Heart right ventricle (tissue), 16 donors: ENCODE results near the gene DHRS13. TPM values are rescaled to one million over a fixed set of nuclear protein-coding genes. Genes with fewer than 3 reads are reported as not detected.

ENCODE experiments used
- ATAC-seq, 8 donors: fragments of 200-7000 bp; cut with Tn5 transposase; one replicate each; pipeline ENCODE4 v1.9.1; 2020; ENCODE audit warnings: mild to moderate bottlenecking in 8 of 8, moderate library complexity in 8 of 8, moderate number of reproducible peaks in 1 of 8
- DNase-seq, 2 donors: peaks; one replicate each; pipeline ENCODE4 v3.0.0-alpha.2; 2020
- H3K27ac ChIP-seq, 10 donors: fragments of 200-600 bp; sonication (generic) in 2 of 10; one replicate each; pipeline versions ENCODE4 v1.5.0 to v1.8.0; 2020 to 2022; ENCODE audit warnings: mild to moderate bottlenecking in 3 of 10
- H3K27me3 ChIP-seq, 7 donors: fragments of 200-600 bp; one replicate each; pipeline ENCODE4 v1.8.0; 2021 to 2022; ENCODE audit warnings: mild to moderate bottlenecking in 2 of 7
- H3K36me3 ChIP-seq, 9 donors: fragments of 200-600 bp; sonication (generic) in 1 of 9; one replicate each; pipeline versions ENCODE4 v1.5.0 to v1.8.0; 2020 to 2022; ENCODE audit warnings: mild to moderate bottlenecking in 2 of 9
- H3K4me1 ChIP-seq, 9 donors: fragments of 200-600 bp; sonication (generic) in 1 of 9; one replicate each; pipeline versions ENCODE4 v1.5.0 to v1.8.0; 2020 to 2022; ENCODE audit warnings: mild to moderate bottlenecking in 4 of 9
- H3K4me3 ChIP-seq, 10 donors: fragments of 200-600 bp; sonication (generic) in 2 of 10; one replicate each; pipeline versions ENCODE4 v1.5.0 to v1.8.0; 2020 to 2022; ENCODE audit warnings: mild to moderate bottlenecking in 7 of 10, moderate library complexity in 2 of 10
- H3K9me3 ChIP-seq, 11 donors: fragments of 200-600 bp in 10 of 11; sonication (generic) in 2 of 11; one replicate each; pipeline versions ENCODE4 v1.5.0 to v1.8.0; 2013 to 2022; ENCODE audit warnings: mild to moderate bottlenecking in 2 of 11, control low read depth in 1 of 11, moderate library complexity in 1 of 11
- CTCF ChIP-seq, 9 donors: fragments of 200-600 bp; sonication (generic) in 2 of 9; IDR thresholded peaks; one replicate each; pipeline versions ENCODE4 v1.5.0 to v1.8.0; 2021 to 2022; ENCODE audit warnings: antibody characterized with exemption in 9 of 9, mild to moderate bottlenecking in 5 of 9, moderate library complexity in 1 of 9
- WGBS, 2 donors: extraction: QIAGEN DNeasy Blood & Tissue Kit; methylation state at CpG; one replicate each; pipeline ENCODE4 v1.1.7; 2013; ENCODE audit warnings: inconsistent platforms in 1 of 2; 5-methylcytosine and 5-hydroxymethylcytosine counted together
- intact Hi-C, 10 donors: fragments of 100-400 bp; cut with DNase I; formaldehyde crosslinking; loops; one replicate each; pipeline versions ENCODE4 v1.11.1 to v1.14.2; 2022
- polyA plus RNA-seq, 2 donors: library from polyadenylated mRNA; stranded (reverse); fragments of 200-250 nt; gene quantifications; one replicate each; pipeline ENCODE4 v1.2.3, GENCODE V29; 2013
- total RNA-seq, 10 donors: library from RNA; stranded (reverse); fragmentation: NEBNext Ultra II Directional in 3 of 10; extraction: Animal tissue kit (Norgen Biotek cat#: 25700) in 3 of 10; gene quantifications; one replicate each; pipeline versions ENCODE4 v1.2.1 to v1.2.4, GENCODE V29; 2021 to 2023
- donor health status: Arrhythmogenic right ventricular cardiomyopathy.
- donor health status: ischemic (EF 13 %, LVEDD 7.1; RV severe dilation, severe dysfunction).
- donor health status: healthy with polysubstance abuse.
- donor health status: DM: no; HTN: yes; CAD: no.
- donor health status: DM: no; HTN: no; CAD: no.
- donor health status: ischemic (EF 25% LVEDD 6.9; RV normal size, moderate dysfunction).
- donor health status: ischemic (EF 25% LVEDD 5.7; RV mildly dilated, moderate dysfunction).
- donor health status: healthy.
- donor health status: DM: yes; HTN: yes; CAD: no.
- donor health status: Ischemic cardiomyopathy.
- donor health status: ischemic (EF 35%, LVEDD 5.7; RV mildly dilated, moderate dysfunction).
- donor health status: nonischemic (EF 11% LVEDD 7.7; RV severe dilation, severe dysfunction).
- donor health status: DM: yes; HTN: yes; CAD: no.
- donor health status: PGD.
- donor health status: ischemic (EF 29% LVEDD 5.4; RV normal size, mild dysfunction).
- donor health status: nonischemic (EF 23%, LVEDD 6.1; RV moderate dilation, normal function).

DHRS13 gene
- total and polyA plus RNA-seq, 12 donors: 1.1 to 5.6 (median 2.6) TPM

- peaks cover 26 to 86% (median 69%) of the 10 kb centered on the region in 9 donors for H3K4me1 ChIP-seq
- intact Hi-C loops: loop anchor here in 5 of 10 donors (5.0 to 10.0 kb wide), 4 partner anchors 38 to 100 kb away; partner anchors contain the start of genes FAM222B (in 2 of the 5), DHRS13 (in 1 of the 5) and FLOT2 (in 1 of the 5)
- WGBS, 2 donors: 34 to 47% methylated on average over 8 of the region's 8 CpGs
- H3K36me3 ChIP-seq: peaks cover 0 to 47% (median 0%) of the 10 kb centered on the region in 9 donors
- DNase-seq (no peak), ATAC-seq (no peak)
- peak overlapping the region in 6 of 10 donors; percentile 37 to 93 (median 60) for H3K27ac ChIP-seq
- no peak overlapping the region for H3K4me3 ChIP-seq
- TF ChIP-seq CTCF (IDR thresholded peaks at IDR 0.05): no peak
- no peaks in the 10 kb centered on the region for H3K27me3 ChIP-seq
- no peaks in the 10 kb centered on the region for H3K9me3 ChIP-seq
Measured at GRCh38 chr17:28944862-28945741, 42.2 kb upstream of the DHRS13 start.

- ATAC-seq (no peak), DNase-seq (no peak)
- Histone ChIP-seq H3K27ac (peak overlapping the region in 2 of 10 donors; percentile 22 to 87), H3K4me1 (peaks cover 27 to 94% (median 77%) of the 10 kb centered on the region in 9 donors), H3K36me3 (peaks cover 0 to 50% (median 0%) of the 10 kb centered on the region in 9 donors), H3K9me3 (no peaks in the 10 kb centered on the region), H3K4me3 (no peak overlapping the region), H3K27me3 (no peaks in the 10 kb centered on the region)
- intact Hi-C loops: loop anchor here in 2 of 10 donors (10.0 kb wide), 1 partner anchor 100 kb away; the partner anchor contains the start of gene FAM222B (in 2 of the 2)
- WGBS, 2 donors: 78 to 81% methylated on average over 4 of the region's 4 CpGs
- no peak for TF ChIP-seq CTCF (IDR thresholded peaks at IDR 0.05)
Measured at GRCh38 chr17:28944343-28944742, 41.5 kb upstream of the DHRS13 start.

- no peak overlapping the region for H3K4me3 ChIP-seq
- no peak overlapping the region for H3K27ac ChIP-seq
- H3K36me3 ChIP-seq: peaks cover 0 to 58% (median 0%) of the 10 kb centered on the region in 9 donors
- no peak for DNase-seq
- intact Hi-C loops: loop anchor here in 2 of 10 donors (10.0 kb wide), 1 partner anchor 98 kb away; the partner anchor contains the start of gene FAM222B (in 2 of the 2)
- ATAC-seq: no peak
- WGBS, 2 donors: 88 to 93% methylated on average over 2 of the region's 2 CpGs
- TF ChIP-seq CTCF (IDR thresholded peaks at IDR 0.05): no peak
- H3K9me3 ChIP-seq: no peaks in the 10 kb centered on the region
- H3K27me3 ChIP-seq: no peaks in the 10 kb centered on the region
- H3K4me1 ChIP-seq: peaks cover 27 to 98% (median 81%) of the 10 kb centered on the region in 9 donors
Measured at GRCh38 chr17:28942925-28943324, 40.0 kb upstream of the DHRS13 start.

GRCh38 chr17:28941251-28941650, 38.4 kb upstream of the DHRS13 start:
- intact Hi-C loops: loop anchor here in 2 of 10 donors (10.0 kb wide), 1 partner anchor 96 kb away; the partner anchor contains the start of gene FAM222B (in 2 of the 2)
- peaks cover 22 to 98% (median 81%) of the 10 kb centered on the region in 9 donors for H3K4me1 ChIP-seq

More at GRCh38 chr17:28941251-28941650, 38.4 kb upstream of the DHRS13 start:
- Histone ChIP-seq H3K36me3 (peaks cover 0 to 44% (median 0%) of the 10 kb centered on the region in 9 donors), H3K27me3 (no peaks in the 10 kb centered on the region), H3K27ac (peak overlapping the region in 6 of 10 donors; percentile 18 to 66 (median 36)), H3K9me3 (no peaks in the 10 kb centered on the region), H3K4me3 (no peak overlapping the region)
- ATAC-seq (no peak), DNase-seq (no peak)
- TF ChIP-seq CTCF (IDR thresholded peaks at IDR 0.05): no peak
- WGBS, 2 donors: 82 to 85% methylated on average over 1 of the region's 1 CpG
